ENCODE data around the gene TRIM65. TPM values are rescaled to one million over a fixed set of nuclear protein-coding genes. Genes with fewer than 3 reads are reported as not detected.
A peak's percentile ranks its signal among the peaks of the same experiment; 100 is the strongest.
"Not testable (repeated sequence)": the region's sequence is repeated elsewhere in the genome, so short reads cannot be mapped to it uniquely, and the experiment has no call there.

TRIM65 gene
- total and polyA plus RNA-seq, 2 donors, result 15.2 to 21.5 TPM

GRCh38 chr17:75851693-75851991 lies 45.1 kb downstream of the TRIM65 start:
- H3K27ac ChIP-seq (ENCODE audit: low read depth); H3K4me1 ChIP-seq (ENCODE audit: insufficient read depth); DNase-seq (ENCODE audit: extremely low spot score); H3K4me3 ChIP-seq (ENCODE audit: low read depth, low read length): not testable (repeated sequence)
- H3K36me3 ChIP-seq (ENCODE audit: insufficient read depth), result peaks cover 14% of the 10 kb centered on the region
- 93% methylated on average over 15 of the region's 15 CpGs for WGBS

GRCh38 chr17:75850928-75851692 lies 45.6 kb downstream of the TRIM65 start:
- no peak for DNase-seq (ENCODE audit: extremely low spot score)
- 91% methylated on average over 12 of the region's 12 CpGs for WGBS
- Histone ChIP-seq H3K27ac (ENCODE audit: low read depth) (no peak overlapping the region), H3K4me3 (ENCODE audit: low read depth, low read length) (no peak overlapping the region), H3K36me3 (ENCODE audit: insufficient read depth) (peaks cover 14% of the 10 kb centered on the region), H3K4me1 (ENCODE audit: insufficient read depth) (no peaks in the 10 kb centered on the region)

DNA sequence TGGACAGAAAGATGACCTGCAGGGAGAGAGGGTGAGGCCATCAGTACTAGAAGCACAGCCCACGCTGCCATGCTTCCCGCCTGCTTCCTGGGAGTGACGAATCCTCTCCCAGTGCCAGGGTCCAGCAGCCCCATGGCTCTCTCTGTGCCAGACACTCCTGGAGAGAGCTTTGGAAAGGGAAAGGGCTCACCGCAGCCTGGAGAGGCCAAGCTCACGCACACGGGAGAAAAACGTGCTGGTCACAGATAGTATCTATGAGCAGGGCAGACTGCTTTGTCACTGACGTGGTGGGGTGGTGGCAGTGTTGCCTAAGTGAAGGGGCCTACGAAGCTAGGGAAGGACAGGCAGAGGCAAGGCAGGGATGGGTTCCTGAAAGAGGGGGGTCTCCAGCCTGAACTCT lies 47.0 kb downstream of the TRIM65 start:
- no peak for DNase-seq (ENCODE audit: extremely low spot score)
- H3K4me1 ChIP-seq (ENCODE audit: insufficient read depth), result no peaks in the 10 kb centered on the region
- H3K4me3 ChIP-seq (ENCODE audit: low read depth, low read length), result no peak overlapping the region
- 85% methylated on average over 9 of the region's 9 CpGs for WGBS
- peaks cover 14% of the 10 kb centered on the region for H3K36me3 ChIP-seq (ENCODE audit: insufficient read depth)
- no peak overlapping the region for H3K27ac ChIP-seq (ENCODE audit: low read depth)

DNA sequence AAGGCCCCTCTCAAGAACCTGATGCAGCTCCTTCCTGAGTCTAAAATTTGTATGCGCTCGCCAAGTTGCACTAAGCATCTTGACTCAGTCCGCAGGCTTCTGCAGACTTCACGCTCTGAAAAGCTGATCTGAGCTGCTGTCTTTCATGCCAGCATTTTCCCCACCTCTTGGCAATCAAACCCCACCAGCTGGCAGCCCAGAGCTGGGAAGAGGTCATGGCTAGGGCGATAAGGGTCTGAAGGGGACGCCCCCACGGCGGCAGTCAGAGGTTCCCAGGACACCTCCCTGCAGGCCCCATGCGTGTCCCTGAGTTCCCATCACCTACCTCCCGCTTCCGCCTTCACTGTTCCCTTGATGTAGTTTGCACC lies 47.5 kb downstream of the TRIM65 start:
- no peak for DNase-seq (ENCODE audit: extremely low spot score)
- 81% methylated on average over 11 of the region's 11 CpGs for WGBS
- peaks cover 14% of the 10 kb centered on the region for H3K36me3 ChIP-seq (ENCODE audit: insufficient read depth)
- no peak overlapping the region for H3K27ac ChIP-seq (ENCODE audit: low read depth)
- no peak overlapping the region for H3K4me3 ChIP-seq (ENCODE audit: low read depth, low read length)
- no peaks in the 10 kb centered on the region for H3K4me1 ChIP-seq (ENCODE audit: insufficient read depth)

GRCh38 chr17:75848523-75849278 lies 48.0 kb downstream of the TRIM65 start:
- Histone ChIP-seq H3K4me1 (ENCODE audit: insufficient read depth) (no peaks in the 10 kb centered on the region), H3K27ac (ENCODE audit: low read depth) (no peak overlapping the region), H3K36me3 (ENCODE audit: insufficient read depth) (peaks cover 14% of the 10 kb centered on the region), H3K4me3 (ENCODE audit: low read depth, low read length) (no peak overlapping the region)
- no peak for DNase-seq (ENCODE audit: extremely low spot score)
- WGBS, result 51% methylated on average over 16 of the region's 16 CpGs

DNA sequence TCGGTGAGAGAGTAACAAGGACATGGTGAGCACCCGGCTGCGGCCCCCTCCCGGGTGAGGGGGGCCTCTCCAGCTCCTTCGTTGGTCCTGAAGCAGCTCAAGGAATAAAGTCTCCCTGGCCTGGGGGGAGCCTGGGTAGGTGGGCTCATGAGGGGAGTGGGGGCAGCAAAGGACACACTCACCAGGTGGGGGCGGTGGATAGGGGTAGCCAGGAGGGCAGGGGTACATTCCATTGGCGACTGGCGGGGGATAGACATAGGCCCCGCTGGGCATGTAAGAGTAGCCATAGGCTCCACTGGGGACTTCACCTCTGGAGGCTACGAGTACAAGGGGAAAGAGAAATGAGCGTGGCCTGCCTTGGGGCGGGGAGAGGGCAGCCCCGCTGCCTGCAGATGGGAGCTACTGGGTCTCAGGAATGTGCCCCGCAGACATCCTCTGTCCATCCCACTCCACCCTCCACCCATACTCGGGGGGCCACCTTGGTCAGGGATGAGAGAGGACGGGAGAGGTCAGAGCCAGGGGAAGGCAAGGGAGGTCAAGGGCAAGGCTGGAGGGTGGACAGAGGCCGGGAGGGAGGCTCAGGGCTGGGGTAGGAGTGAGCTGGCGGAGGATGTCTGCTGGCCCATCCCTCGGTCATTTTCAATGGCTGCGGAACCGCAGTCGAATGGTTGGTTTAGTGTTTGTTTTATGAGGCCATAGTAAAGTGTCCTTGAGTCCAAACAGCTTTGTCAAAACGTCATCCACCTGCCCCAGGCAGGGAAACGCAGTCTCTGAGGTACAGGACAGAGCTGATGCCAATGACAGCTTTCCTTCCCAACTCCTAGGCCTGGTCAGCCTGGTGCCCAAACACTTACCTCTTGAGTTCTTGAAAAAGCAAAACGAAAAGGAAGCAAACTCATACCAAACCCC lies 48.9 kb downstream of the TRIM65 start:
- no peak for DNase-seq (ENCODE audit: extremely low spot score)

GRCh38 chr17:75846692-75847613 lies 49.8 kb downstream of the TRIM65 start:
- H3K27ac ChIP-seq (ENCODE audit: low read depth), result no peak overlapping the region
- 85% methylated on average over 34 of the region's 34 CpGs for WGBS
- peaks cover 14% of the 10 kb centered on the region for H3K36me3 ChIP-seq (ENCODE audit: insufficient read depth)
- DNase-seq (ENCODE audit: extremely low spot score), result no peak
- no peak overlapping the region for H3K4me3 ChIP-seq (ENCODE audit: low read depth, low read length)
- H3K4me1 ChIP-seq (ENCODE audit: insufficient read depth), result no peaks in the 10 kb centered on the region

More for the DNA sequence above, 48.9 kb downstream of the TRIM65 start:
- 85% methylated on average over 25 of the region's 25 CpGs for WGBS
- Histone ChIP-seq H3K36me3 (ENCODE audit: insufficient read depth) (peaks cover 14% of the 10 kb centered on the region), H3K27ac (ENCODE audit: low read depth) (no peak overlapping the region), H3K4me1 (ENCODE audit: insufficient read depth) (no peaks in the 10 kb centered on the region), H3K4me3 (ENCODE audit: low read depth, low read length) (no peak overlapping the region)

DNA sequence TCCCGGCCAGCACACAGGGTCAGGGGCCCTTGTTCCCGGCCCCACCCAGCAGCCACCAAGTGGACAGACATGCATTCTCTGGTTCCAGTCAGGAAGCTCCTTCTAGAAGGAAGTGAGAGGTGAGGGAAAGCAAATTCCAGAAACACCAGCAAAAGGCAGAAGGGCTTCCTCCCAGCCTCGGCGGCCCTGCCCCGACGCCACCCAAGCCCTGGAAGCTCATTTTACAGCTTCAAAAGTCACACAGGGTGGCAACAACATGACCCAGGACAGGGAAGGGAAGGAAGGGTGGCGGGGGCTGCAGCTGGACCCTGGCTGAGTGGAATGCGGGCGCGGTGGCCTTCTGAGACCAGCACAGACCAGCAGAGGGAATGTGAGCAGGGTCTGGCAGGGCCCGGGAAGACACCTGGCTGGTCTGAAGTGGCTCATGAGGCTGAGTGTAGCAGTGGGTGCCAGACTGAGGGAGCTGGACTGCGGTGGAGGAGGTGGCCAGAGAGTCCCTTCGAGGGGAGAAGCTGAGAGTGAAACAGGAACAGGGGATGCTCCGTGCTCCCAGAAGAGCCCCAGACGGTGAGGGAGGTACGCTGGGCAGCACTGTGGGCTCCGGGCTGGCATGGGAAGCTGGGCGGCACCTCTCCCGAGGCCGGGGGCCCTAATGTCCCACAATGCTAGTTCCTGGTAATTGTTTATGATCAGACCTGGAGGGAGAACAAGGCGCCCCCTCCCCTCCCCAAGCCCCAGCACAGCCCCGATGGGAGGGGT lies 50.6 kb downstream of the TRIM65 start:
- 74% methylated on average over 22 of the region's 22 CpGs for WGBS
- Histone ChIP-seq H3K36me3 (ENCODE audit: insufficient read depth) (peaks cover 12% of the 10 kb centered on the region), H3K27ac (ENCODE audit: low read depth) (peak overlapping the region; percentile 28), H3K4me1 (ENCODE audit: insufficient read depth) (no peaks in the 10 kb centered on the region), H3K4me3 (ENCODE audit: low read depth, low read length) (no peak overlapping the region)
- DNase-seq (ENCODE audit: extremely low spot score), result no peak

- no peaks in the 10 kb centered on the region for H3K4me1 ChIP-seq (ENCODE audit: insufficient read depth)
- peak overlapping the region; percentile 93 for H3K27ac ChIP-seq (ENCODE audit: low read depth)
- WGBS, result 33% methylated on average over 21 of the region's 21 CpGs
- no peak overlapping the region for H3K4me3 ChIP-seq (ENCODE audit: low read depth, low read length)
- H3K36me3 ChIP-seq (ENCODE audit: insufficient read depth), result peaks cover 9% of the 10 kb centered on the region
- DNase-seq (ENCODE audit: extremely low spot score), result peak; percentile 64
Observed at GRCh38 chr17:75845058-75845711, 51.6 kb downstream of the TRIM65 start.

DNA sequence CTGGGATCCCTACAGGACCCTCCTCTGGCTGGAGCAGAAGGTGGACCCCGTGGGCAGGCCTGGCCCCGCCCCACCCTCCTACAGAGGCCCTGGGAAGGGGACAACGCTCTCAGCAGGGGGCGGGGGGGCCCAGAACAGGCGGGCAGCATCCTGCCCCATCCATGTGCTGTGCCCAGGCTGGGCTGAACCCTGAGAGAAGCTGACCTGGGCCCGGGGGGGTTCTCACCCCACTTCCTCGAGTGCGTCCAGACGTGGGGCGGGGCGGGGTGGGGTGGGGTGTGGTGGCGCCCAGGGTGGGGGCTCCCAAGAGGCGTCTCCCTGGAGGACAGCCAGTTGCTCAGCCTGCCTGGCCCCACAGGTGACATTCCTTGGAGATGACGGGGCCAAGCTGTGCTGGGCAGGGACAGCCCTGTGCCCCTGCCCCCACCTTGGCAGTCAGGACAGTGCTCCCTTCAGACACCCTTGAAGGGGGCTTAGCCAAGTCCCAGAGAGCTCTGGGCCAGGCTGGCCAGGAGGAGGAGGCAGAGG lies 52.2 kb downstream of the TRIM65 start:
- 41% methylated on average over 14 of the region's 14 CpGs for WGBS
- H3K4me1 ChIP-seq (ENCODE audit: insufficient read depth), result no peaks in the 10 kb centered on the region

DNA sequence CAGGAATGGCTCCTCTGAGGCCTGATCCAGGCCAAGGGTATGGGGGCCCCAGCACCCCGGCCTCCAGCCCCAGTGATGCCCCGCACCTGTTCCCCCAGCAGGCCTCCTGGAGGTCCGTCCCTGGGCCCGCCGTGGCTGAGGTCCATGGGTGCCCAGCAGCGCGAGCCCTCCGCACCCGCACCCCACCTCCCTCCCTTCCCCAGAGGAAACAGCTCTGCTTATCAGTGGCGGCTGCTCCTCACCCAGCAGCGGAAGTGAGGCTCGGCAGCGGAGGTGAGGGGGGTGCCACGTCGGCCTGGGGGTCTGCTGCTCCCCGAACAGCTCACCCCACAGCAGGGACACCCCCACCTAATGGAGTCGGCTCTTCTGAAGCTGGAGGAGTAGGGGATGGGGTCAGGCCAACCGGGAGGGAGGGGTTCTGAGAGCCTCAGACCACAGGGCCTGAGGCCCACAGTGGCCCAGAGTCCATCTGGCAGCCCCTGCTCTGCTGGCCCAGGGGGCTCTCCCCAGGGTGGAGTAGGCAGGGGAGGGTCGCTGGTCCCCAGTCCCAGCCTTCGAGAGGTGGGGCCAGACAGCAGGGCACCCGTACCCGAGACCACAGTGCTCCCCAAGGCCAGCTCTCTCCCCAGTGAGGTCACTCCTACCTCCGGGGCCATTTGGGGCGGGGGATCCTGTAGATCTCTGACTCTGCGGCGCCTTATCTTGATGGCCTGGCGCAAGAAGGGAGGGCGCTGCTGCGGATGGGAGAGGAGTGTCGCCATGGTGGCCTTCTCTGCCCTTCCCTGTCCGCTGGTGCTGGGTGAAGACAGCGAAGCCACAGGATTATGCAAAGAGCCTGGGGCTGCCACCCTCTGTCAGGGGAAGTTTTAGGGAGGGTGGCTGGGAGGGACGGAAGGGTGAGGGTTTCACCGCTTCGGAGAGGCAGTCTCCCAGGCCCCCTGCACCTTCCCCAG lies 52.9 kb downstream of the TRIM65 start, which contains the start of gene UNC13D:
Gene UNC13D, minus strand, starts transcription at position 828 of the 953 bp plus-strand sequence. Its CDS starts 67 bp downstream, at position 761.
- Histone ChIP-seq H3K27ac (ENCODE audit: low read depth) (peak within 1 kb of the TSS; percentile 93), H3K36me3 (ENCODE audit: insufficient read depth) (peaks cover 9% of the 10 kb centered on the region), H3K4me1 (ENCODE audit: insufficient read depth) (no peaks in the 10 kb centered on the region), H3K4me3 (ENCODE audit: low read depth, low read length) (peak within 1 kb of the TSS; percentile 12)
- no peak for DNase-seq (ENCODE audit: extremely low spot score)
- 61% methylated on average over 35 of the region's 35 CpGs for WGBS

More for the DNA sequence above, 52.2 kb downstream of the TRIM65 start:
- Histone ChIP-seq H3K36me3 (ENCODE audit: insufficient read depth) (peaks cover 9% of the 10 kb centered on the region), H3K27ac (ENCODE audit: low read depth) (peak overlapping the region; percentile 93), H3K4me3 (ENCODE audit: low read depth, low read length) (no peak overlapping the region)
- no peak for DNase-seq (ENCODE audit: extremely low spot score)
